ENCODE measurements around the gene RTL5. TPM values are rescaled to one million over a fixed set of nuclear protein-coding genes. Genes with fewer than 3 reads are reported as not detected.

Gene RTL5
- total and polyA plus RNA-seq, 10 of the 15 experiments (the other 5 are each of a cell fraction or from before 2014, with no cell fraction given) = under 0.01 to 0.10 (median 0.03) TPM; not detected in 5

DNA sequence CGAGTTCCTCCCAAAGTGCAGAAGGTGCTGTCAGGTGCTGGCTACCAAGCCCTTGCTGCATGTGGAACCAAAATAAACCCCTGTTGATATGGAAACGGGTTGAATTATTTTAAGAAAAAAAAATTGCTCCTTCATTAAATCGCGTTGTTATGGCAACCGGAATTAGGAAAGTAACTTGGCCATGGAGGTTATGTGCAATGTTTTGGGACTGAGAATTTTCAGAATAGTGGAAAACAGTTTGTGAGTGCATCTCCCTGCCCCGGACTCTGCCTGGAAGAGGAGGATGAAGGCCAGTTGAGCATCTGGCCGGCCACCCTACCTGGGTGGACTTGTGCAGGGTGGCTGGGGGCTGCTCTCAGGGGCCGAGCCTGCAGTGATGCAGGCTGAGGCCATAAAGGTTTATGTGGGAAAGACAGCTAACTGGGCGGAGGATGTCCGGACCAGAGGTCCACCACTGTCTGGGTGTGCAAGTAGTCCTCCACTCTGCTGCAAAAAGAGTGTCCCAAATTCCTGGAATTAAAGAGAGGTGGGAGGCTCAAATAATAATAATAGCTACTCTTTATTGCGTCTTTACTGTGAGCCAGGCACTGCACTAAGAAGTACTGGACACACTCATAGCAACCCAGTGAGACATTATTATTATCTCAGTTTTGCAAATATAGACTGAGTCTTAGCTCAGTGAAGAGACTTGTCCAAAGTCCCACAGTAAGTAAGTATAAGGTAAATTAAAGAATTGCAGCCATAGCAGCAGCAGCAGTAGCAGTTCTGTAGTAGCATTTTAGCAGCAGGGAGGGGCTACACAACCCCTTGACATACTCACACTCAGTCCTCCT, 20.6 kb downstream of the RTL5 start:
- no peak for DNase-seq (ENCODE audit: low read depth, low spot score)
- H3K4me3 ChIP-seq = no peak overlapping the region
- no peak overlapping the region for H3K27ac ChIP-seq (ENCODE audit: control insufficient read depth, insufficient read depth)
- no peak overlapping the region for H3K9ac ChIP-seq (ENCODE audit: control insufficient read depth, insufficient read depth, low read length)
- in situ Hi-C loops (cut with MboI) = no loop called here
- CTCF ChIA-PET = no interaction called here
- BruUV-seq (replicated peaks) = no TSS peak
- H4K20me1 ChIP-seq (ENCODE audit: control insufficient read depth, insufficient read depth) = no peaks in the 10 kb centered on the region
- H3K4me1 ChIP-seq (ENCODE audit: control insufficient read depth, insufficient read depth, low read length) = no peaks in the 10 kb centered on the region
- H3K4me2 ChIP-seq (ENCODE audit: control insufficient read depth, insufficient read depth) = no peak overlapping the region
- TF ChIP-seq CREB1 (IDR thresholded peaks at IDR 0.05; ENCODE audit: low read depth) = no peak
- TF ChIP-seq, protein P1, sequence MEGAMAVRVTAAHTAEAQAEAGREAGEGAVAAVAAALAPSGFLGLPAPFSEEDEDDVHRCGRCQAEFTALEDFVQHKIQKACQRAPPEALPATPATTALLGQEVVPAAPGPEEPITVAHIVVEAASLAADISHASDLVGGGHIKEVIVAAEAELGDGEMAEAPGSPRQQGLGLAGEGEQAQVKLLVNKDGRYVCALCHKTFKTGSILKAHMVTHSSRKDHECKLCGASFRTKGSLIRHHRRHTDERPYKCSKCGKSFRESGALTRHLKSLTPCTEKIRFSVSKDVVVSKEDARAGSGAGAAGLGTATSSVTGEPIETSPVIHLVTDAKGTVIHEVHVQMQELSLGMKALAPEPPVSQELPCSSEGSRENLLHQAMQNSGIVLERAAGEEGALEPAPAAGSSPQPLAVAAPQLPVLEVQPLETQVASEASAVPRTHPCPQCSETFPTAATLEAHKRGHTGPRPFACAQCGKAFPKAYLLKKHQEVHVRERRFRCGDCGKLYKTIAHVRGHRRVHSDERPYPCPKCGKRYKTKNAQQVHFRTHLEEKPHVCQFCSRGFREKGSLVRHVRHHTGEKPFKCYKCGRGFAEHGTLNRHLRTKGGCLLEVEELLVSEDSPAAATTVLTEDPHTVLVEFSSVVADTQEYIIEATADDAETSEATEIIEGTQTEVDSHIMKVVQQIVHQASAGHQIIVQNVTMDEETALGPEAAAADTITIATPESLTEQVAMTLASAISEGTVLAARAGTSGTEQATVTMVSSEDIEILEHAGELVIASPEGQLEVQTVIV (IDR thresholded peaks at IDR 0.05; ENCODE audit: borderline replicate concordance, partially characterized antibody) = no peak
- TF ChIP-seq MAX (IDR thresholded peaks at IDR 0.05; ENCODE audit: low read depth, low read length) = no peak
- TF ChIP-seq IKZF2 (IDR thresholded peaks at IDR 0.05) = no peak
- TF ChIP-seq SRF (IDR thresholded peaks at IDR 0.05; ENCODE audit: low read depth in 2 of 2, low read length in 2 of 2) = no peak
- TF ChIP-seq SMAD5 (IDR thresholded peaks at IDR 0.05; ENCODE audit: low read depth) = no peak
- TF ChIP-seq SREBF2 (IDR thresholded peaks at IDR 0.05; ENCODE audit: low read length) = no peak
- no peak for TF ChIP-seq EP300 (IDR thresholded peaks at IDR 0.05; ENCODE audit: borderline replicate concordance in 1 of 2, control insufficient read depth in 1 of 2, low read depth in 2 of 2, low read length in 2 of 2)
- TF ChIP-seq GATAD2B (conservative IDR thresholded peaks at IDR 0.05; ENCODE audit: low read depth) = no peak
- TF ChIP-seq NFYA (IDR thresholded peaks at IDR 0.05; ENCODE audit: borderline replicate concordance, low read depth, low read length) = no peak
- TF ChIP-seq BHLHE40 (IDR thresholded peaks at IDR 0.05; ENCODE audit: borderline replicate concordance in 1 of 2, low read depth in 2 of 2, low read length in 1 of 2) = no peak
- TF ChIP-seq NFYB (IDR thresholded peaks at IDR 0.05; ENCODE audit: insufficient read depth, low read depth, low read length) = no peak
- no peak for TF ChIP-seq SIX5 (IDR thresholded peaks at IDR 0.05; ENCODE audit: low read depth, low read length, severe bottlenecking)
- H3K9me3 ChIP-seq (replicated peaks; ENCODE audit: control insufficient read depth, insufficient read depth, low read length) = no peaks in the 10 kb centered on the region
- H3K27me3 ChIP-seq (replicated peaks in 1 of 2; ENCODE audit: control insufficient read depth in 2 of 2, insufficient read depth in 2 of 2, low read length in 1 of 2) = peaks cover 1 to 3% of the 10 kb centered on the region in 2 experiments; a peak in 2 of 4 replicates
- WGBS (ENCODE audit: insufficient coverage, insufficient replicate concordance, low lambda C conversion rate, missing lambda C conversion rate) = 45% methylated on average over 11 of the region's 11 CpGs
- no peaks in the 10 kb centered on the region for H3K79me2 ChIP-seq (ENCODE audit: control insufficient read depth, insufficient read depth, low read length)
- FAIRE-seq = no peak
- no peak overlapping the region for H2AFZ ChIP-seq (ENCODE audit: control insufficient read depth, low read depth, low read length)
- no peak for ATAC-seq
- intact Hi-C loops (cut with micrococcal nuclease; ENCODE audit: unreplicated experiment) = no loop called here
- POLR2A ChIA-PET = no interaction called here
- H3K36me3 ChIP-seq (ENCODE audit: control insufficient read depth in 2 of 2, insufficient read depth in 2 of 2, low read length in 1 of 2) = no peaks in the 10 kb centered on the region
- RAD21 ChIA-PET (ENCODE audit: unreplicated experiment) = no interaction called here
- SMC1A ChIA-PET (ENCODE audit: uncharacterized antibody, unreplicated experiment) = no interaction called here

Data from GM12878 (cell line).